Amygdala (tissue), 56 donors: ENCODE results near the gene PTCD2.

Experiments
- DNase-seq, 56 donors: peaks; one replicate each; lab custom pipeline; 2025; lab: John Stamatoyannopoulos, UW

The PTCD2 gene

DNA sequence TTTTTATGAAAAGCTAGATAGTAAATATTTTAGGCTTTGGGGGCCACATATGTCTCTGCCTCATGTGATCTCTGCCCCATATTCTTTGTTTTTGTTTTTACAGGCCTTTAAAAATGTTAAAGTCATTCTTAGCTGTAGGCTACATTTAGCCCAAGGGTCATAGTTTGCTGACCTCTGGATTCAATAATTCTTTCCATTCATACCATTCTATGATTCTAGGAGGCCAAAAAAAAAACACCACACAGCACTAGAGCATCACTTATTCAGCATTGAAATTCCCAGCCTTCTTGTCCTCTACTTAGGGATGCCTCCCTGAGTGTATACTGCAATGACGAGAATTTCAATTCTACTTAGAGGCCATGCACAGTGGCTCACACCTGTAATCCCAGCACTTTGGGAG, 17.0 kb downstream of the PTCD2 start:
- no peak for DNase-seq

DNA sequence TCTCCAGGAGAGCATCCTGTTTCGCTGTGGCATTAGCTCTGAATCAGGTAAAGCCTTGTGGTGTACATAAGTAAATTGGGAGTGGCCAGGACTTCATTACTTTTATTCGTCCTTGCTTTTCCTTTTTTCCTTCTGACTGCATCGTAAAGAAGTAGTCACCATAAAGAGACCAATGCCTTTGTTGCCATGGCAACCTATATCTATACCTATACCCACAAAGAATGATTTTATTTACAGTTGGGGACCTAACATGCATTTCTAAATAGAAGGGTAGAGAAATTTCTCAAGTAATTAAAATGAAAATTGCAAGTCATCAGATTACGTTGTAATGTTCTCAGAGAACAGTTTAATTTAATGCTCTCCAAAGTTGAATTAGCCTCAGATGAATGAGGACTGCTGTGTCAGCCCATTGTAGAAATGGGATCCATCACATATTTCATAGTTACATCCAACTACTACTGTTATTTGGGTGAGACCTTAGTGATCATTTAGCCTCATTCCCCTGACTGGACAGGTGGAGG, 18.6 kb downstream of the PTCD2 start:
- no peak for DNase-seq

DNA sequence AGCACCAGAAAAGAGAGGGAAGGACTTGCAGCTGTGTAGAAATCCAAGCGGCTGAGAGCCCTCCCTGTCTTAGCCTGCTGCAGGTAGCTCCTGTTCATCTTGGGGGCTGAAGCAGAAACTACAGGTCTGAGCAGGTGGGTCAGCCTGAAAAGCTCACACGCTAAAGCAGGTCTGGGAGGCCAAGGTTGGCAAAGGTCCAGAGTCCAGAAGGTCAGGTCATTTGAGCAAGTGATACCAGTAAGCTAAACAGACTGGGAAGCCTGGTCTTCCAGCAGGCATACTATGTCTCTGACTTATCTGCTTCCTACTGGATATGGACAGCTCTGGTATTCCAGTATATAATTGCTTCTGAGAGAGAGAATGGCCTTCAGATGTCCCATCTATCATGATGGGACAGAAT, 26.2 kb downstream of the PTCD2 start:
- no peak for DNase-seq

DNA sequence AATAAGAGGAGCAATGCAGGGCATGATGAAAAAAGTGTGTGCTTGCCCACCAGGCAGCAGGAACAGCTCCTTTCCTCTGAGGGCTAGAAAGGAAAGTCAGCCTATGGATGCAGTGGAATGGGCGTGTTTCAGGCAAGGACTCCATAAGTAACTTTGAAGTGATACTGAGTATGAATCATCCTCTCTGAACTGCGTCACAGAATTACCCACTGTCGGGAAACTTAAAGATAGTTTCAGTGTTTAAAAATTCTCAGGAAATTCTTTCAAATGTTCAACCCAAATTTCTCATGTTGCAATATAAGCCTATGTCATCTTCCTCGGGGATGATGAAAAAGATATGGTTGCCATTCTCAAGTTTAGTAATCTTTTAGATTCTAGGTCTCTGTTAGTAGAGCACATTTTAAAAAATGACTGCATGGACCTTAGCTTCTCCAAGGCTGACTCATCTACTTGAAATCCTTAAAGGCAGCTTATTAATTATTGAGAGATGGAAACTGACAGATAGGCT, 27.7 kb downstream of the PTCD2 start:
- no peak for DNase-seq

DNA sequence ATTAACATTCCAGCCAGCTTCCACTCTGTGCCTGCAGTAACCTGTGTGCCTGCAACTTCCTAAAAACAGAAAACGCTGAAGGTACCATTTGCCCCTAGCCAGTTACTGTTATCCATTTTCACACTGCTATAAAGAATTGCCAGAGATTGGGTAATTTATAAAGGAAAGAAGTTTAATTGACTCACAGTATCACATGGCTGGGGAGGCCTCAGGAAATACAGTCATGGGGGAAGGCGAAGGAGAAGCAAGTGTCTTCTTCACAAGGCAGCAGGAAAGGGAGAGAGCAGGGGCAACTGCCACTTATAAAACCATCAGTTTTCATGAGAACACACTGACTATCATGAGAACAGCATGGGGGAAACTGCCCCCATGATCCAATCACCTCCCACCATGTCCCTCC, 31.2 kb downstream of the PTCD2 start:
- DNase-seq = no peak

DNA sequence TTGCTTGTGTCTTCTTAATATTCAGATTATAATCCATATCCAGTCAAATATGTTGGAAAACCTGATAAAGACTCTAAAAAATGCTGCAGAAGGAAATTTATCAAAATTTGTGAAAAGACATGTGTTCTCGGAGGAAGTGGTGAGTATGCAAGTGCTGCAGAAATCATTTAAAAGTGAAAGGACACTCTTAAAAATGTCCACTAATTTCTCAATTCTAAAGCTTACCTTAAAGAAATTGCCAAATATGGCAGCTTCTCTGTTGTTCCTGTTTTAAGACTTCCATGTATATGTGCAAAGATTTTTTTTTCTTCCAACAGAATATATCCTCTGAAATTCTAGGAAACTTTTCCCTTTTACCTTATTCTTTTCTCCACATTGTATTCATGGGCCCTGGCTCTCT, 32.4 kb downstream of the PTCD2 start:
- no peak for DNase-seq

DNA sequence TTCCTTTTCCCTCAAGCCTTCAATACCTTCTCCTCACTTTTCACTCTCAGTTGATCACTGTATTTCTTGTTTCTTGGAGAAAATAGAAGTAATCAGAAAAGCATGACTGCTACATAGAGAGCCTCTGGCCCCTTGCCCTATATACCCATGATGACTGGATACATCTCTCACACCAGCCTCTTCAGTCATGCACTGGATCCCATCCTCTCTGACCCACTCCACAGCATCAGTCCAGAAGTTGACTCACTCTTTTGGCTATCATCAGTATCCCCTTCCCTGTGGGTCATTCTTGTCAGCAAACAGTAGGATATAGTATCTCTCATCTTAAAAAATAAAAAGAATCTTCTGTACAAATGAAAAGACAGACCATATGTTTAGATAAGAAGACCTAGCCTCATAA, 32.9 kb downstream of the PTCD2 start:
- DNase-seq = no peak

DNA sequence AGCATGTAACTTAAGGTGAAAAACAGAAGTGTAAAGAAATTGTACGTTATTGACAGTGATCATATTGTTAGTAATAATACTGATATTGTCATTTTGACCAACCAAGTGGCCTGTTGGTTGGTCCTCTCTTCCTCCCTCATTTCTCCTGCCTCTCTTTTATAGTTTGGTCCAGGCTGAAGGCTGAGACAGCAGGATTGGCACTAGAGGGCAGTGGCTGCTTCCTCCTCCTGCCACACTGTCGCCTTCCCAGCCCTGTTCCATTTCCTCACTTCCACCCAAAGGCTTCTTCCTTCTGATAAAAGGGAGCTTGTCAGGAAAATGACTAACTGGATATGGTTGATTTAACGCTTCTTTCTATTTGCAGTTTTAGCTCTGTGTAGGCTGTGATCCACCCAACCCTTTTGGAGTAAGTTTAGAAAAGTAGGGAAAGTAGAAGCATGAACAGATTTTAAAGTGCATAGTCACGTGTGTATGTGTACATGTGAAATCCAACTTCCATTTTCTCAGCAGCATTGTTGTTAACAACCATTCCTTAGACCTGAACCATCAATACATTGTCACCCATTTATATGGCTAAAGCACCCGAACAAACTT, 35.6 kb downstream of the PTCD2 start:
- DNase-seq = peak in 33 of 56 donors; percentile 2 to 51 (median 16)

DNA sequence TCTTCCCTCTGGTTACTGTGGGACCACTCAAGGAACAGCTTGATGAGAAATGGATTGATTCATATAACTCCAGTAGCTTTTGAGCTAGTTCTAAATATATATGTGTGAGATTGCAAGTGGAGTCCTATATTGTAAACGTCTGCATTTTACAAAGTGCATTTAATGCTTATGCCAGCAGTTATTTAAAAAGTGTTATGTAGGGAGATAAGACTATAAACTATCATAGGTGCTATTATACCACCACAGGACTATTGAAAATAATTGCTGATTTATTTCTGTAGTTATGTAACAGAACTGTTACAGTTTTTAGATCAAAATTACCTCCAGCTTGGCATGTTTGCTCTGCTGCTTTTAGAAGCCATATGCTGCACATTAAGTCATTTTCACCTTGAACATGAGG, 36.2 kb downstream of the PTCD2 start:
- DNase-seq = no peak

DNA sequence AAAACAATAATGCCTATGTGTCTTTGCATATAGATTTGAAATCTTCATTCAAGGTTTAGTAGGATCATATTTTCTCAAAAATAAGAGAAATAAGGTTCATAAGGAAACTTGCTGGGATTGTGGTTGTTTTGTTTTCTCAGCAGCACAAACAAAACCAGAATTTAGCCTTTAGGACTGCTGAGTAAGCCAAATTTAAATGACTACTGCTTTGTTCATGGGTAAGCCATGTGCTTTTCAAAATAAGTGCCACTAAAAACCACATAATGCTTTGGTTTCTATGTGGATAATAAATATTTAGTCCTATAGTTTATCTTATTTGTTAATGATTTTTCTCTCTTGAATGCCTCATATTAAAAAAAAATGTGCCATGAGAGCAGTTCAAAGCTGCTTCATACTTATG, 38.8 kb downstream of the PTCD2 start:
- no peak for DNase-seq

DNA sequence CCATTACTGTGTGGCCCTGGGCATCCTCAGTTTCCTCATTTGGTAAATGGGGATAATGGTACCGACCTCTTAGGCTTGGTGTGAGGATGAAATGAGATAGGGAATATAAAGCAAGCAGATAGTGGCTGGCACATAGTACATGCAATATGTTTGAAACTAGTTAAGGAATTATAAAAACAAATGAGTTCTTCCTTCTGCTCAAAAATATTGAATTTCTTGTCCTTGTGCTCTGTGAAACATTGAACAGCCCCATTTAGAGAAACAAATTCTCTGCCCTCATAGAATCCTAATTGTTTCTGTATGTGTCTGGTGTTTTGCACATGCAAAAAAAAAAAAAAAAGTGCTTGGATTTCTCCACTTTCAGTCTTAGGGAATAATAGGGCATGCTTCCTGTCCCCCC, 39.7 kb downstream of the PTCD2 start:
- DNase-seq = no peak

DNA sequence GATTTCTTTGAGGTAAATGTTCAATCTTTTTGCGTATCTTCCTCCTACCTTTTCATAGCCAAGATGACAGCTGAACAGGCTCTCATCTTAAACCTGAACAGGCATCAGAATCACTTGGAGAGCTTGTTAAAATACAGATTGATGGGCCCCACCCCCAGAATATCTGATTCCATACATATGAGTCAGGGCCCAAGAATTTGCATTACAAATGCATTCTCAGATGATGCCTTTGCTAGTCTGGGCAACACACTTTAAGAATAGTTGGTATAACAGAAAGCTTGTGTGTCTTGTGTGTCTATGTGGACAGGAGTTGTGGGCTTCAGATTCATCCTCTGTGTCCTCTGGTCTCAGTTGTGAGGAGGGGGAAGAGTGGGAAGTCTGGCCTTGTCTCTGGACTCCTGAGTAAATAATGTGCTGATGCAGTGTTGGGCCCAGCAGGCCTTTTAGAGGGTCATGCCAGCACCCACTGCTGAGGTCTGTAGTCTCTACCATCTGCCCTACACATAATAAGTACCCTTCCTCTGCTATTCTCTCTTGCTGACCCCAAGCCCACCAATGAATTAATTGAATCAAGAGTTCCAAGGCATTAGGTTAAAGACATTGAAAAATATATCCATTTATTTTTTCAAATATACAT, 43.1 kb downstream of the PTCD2 start:
- DNase-seq = no peak

DNA sequence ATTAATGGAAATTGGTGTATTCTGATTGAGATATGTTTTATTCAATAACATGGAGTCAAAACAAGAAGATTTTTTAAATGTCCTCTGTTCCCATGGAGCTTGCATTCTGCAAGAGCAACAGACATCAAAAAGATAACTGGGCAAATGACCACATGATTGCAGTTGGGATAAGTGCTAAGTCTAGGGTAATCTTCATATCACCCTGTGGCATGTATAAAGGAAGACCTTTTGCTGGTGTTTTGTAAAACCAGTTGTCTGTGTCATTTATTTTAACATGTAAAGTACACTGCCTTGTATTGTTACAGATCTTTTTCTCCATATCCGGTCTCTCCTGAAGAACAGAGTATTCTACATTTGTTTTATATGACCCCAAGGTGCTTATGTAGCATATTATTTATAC, 44.0 kb downstream of the PTCD2 start:
- no peak for DNase-seq

DNA sequence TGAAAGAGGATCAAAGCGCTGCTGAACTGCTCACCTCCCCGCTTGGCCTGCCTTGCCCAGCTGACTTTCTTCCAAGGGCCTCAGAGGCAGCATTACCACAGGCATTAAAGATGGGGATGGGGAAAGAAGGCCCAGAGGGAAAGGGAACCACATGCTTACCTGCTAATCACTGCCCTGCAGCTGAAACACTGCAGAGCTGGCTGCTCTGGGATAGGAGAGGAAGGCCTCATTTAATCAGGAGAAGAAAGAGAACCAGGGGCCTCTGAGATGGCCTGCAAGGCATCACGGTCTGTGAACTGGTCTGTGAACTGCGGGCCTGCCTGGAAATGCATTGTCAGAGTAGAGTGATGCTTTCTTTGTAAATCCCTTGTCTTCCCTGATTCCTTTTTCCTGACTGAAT, 44.8 kb downstream of the PTCD2 start:
- DNase-seq = no peak

DNA sequence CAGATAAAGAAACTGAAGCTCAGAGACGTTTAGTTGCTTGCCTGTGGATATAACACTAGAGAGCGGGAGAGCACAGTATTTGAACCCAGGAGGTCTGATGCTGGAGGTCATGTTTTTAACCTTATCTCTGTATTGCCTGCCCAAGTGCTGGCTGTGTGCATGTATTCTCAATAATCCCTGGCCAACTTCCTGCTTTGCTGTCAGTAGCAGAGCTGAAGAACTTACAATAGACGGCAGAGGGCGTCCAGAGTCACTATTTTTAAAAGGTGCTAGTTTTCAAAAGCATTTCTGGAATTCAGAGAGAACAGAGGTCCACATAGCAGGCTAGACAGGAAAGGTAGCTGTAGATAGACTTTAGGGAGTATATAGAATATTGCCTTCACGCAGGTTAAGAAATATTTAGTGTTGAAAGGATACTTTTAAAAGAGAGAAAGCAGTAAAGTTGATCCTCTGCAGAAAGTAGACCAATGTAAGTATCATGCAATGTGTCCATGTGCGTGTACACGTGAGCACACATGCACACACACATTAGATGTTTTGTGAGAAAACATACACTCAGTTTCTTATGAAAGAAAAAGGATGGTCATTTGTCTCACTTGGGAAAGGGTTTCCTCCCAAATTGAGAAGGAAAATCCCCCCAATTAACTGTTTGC, 46.3 kb downstream of the PTCD2 start:
- DNase-seq = peak in 30 of 56 donors; percentile 2 to 72 (median 14)

DNA sequence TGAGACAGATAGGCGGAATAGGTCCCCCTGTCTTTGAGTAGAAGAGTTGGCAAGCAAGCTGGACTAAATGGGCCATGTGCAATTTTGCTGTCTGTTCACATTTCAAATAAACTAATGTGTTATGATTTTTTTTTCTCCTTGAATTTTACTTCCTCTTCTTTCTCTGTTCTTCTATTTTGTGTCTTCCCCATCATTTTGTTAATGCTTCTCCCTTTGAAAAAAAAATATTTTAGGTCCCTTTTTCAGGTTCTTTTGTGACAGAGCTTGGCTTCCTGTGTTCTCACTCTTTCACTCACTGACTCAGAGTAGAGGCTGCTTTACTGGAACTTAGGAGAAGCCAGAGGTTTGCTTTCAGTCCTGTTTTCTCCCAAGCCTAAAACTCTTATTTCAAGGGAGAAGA, 48.1 kb downstream of the PTCD2 start:
- no peak for DNase-seq

DNA sequence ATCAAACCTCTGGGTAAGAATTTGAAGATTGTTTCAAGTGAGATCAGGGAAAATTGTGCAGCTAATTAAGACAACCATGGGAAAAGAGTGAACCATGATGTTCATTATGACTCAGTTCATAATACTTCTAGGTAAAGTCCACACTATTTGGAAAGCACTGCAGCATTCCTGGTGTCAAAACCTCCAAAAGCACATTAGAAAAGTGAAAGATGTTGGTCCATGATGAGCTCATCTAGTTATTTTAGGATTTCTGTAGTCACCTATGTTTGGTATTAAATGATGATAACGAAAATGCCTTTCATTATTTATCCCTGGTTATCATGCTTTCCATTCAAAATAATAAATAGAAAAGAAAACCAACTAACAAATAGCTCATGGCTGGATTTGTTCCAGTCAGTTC, 49.1 kb downstream of the PTCD2 start:
- no peak for DNase-seq

DNA sequence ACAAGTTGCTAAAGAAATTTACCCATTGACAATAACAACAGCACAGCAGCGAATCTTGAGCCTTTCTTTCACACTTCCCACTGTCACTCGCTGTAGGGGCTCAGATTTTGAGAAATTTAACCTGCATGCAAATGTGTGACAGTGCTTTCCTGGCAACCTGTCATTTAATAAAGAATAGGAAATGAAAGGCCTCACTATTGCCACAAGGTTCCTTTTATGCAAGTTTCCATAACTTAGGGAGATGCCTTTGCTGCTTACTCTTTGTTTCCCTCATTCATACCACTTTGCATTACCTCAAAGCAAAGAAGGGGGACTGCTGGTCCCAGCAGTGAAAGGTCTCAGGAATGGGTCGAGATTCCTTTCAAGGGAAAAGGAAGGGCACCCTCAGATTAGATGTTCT, 49.5 kb downstream of the PTCD2 start:
- no peak for DNase-seq

DNA sequence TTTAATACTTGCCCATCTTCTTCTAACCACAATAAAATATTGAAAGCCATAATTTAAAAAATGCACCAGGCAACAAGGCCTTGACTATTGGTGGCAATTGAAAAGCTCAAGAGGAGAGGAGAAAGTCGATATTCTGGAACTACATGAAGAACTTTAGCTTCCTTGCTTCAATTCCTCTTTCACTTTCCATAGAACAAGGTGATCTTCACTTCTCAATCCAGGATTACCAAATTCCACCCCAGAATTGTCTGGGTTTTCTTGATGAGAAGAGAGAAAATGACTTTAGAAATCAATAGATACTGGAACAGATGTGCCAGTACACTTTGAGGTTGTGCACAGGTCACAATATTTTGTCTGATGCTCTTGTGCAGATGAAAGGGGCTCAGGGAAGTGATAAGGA, 52.2 kb downstream of the PTCD2 start:
- no peak for DNase-seq

DNA sequence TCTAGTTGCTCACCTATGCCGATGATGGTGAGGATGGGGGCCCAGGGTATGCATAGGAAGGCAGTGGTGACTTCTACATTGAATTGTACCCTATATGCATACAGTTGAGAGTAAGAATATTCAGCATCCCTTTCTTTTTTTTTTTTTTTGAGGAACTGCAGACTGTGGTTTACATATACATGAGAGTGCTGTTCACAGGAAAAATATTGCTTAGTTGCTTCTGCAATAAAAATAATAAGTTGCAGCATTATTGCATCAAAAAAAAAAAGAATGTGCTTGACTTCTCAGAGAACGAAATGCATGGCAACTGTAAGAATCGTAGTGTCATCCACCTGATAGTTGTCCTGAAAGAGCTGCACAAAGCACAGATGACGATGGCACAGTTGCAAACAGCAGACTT, 52.8 kb downstream of the PTCD2 start:
- DNase-seq = no peak

DNA sequence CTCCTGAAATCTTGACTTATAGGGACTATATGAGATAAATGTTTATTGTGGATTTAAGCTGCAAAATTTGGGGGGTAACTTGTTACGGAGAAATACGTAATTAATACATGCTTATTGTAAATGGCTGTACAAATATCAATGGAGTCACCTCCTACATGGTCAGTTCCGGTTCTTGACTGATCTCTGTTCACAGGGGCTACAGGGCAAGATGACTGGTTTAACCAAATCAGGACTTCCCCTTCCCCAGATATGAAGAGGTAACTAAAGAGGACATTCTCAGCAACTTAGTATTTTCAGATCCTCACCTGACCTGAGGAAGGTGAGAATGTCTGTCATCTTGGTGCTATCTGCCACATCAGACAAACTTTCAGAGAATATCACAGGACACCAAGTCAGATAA, 54.7 kb downstream of the PTCD2 start:
- no peak for DNase-seq

DNA sequence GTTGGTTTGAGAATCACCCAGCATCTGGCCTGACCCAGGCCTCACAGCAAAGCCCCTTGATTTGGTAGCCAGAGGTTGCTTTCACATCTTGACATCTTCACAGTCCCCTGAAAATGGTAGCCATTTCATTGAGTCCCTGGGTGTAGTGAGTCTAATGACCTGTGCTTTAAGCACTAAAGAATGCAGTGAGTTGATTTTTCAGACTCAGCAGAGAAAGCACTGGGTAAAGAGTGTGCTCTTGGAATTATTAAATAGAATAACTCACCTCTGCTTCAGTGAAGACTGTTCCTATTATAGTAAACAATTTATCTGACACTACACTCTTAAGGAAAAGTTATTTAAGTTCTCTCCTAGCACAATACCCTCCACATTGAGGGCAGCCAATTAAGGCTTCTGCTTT, 56.2 kb downstream of the PTCD2 start:
- DNase-seq = no peak
